ENCODE measurements around the gene TMEM175.

DNA sequence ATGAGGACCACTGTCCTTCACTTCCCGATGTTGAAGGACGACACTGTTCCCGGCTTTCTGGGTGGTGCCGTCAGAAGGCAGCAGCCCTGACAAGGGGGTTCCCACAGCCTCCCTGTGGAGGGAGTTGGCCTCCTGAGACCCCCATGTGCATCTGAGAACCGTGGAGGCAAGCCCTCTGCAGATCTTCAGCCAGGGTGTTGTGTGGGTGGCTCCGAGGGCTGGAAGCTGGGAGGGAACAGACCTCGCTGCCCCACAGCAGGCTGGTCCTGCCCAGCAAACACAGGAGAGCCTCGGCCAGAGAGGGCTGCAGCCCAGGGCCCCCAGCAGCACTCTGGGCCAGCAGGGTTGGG, 24.9 kb downstream of the TMEM175 start:
- TF ChIP-seq, protein P1, sequence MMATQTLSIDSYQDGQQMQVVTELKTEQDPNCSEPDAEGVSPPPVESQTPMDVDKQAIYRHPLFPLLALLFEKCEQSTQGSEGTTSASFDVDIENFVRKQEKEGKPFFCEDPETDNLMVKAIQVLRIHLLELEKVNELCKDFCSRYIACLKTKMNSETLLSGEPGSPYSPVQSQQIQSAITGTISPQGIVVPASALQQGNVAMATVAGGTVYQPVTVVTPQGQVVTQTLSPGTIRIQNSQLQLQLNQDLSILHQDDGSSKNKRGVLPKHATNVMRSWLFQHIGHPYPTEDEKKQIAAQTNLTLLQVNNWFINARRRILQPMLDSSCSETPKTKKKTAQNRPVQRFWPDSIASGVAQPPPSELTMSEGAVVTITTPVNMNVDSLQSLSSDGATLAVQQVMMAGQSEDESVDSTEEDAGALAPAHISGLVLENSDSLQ (IDR thresholded peaks at IDR 0.05), result no peak
- TF ChIP-seq FOXK2 (IDR thresholded peaks at IDR 0.05), result no peak
- TF ChIP-seq HDGF (IDR thresholded peaks at IDR 0.05; ENCODE audit: borderline replicate concordance), result no peak

Measured in HEK293T (cell line).